ENCODE results near the gene LMAN1L.

GRCh38 chr15:74808840-74809229 is 3.8 kb upstream of the LMAN1L start:
- TF ChIP-seq CTCF (IDR thresholded peaks at IDR 0.05) (no peak), POLR2A (IDR thresholded peaks at IDR 0.05) (no peak)
